Measurements from ENCODE around the gene SLC1A4.
"Not testable (repeated sequence)": the region's sequence is repeated elsewhere in the genome, so short reads cannot be mapped to it uniquely, and the experiment has no call there.

Gene SLC1A4

GRCh38 chr2:64989126-64989981, at the start of gene SLC1A4:
SLC1A4 (plus strand) TSS chr2:64989399; CDS start chr2:64989644, 245 bp downstream.
- DNase-seq: peak; percentile 60

GRCh38 chr2:64941143-64941542, 48.1 kb upstream of the SLC1A4 start:
- DNase-seq: no peak

- DNase-seq: no peak
Observed at GRCh38 chr2:64941801-64942200, 47.4 kb upstream of the SLC1A4 start.

- DNase-seq: no peak
Observed at GRCh38 chr2:64942693-64943092, 46.5 kb upstream of the SLC1A4 start.

- no peak for DNase-seq
Observed at GRCh38 chr2:64943387-64944150, 45.6 kb upstream of the SLC1A4 start.

GRCh38 chr2:64944484-64944883, 44.7 kb upstream of the SLC1A4 start:
- DNase-seq: no peak

- peak; percentile 33 for DNase-seq
Observed at GRCh38 chr2:64945973-64946768, 43.0 kb upstream of the SLC1A4 start.

- no peak for DNase-seq
Observed at GRCh38 chr2:64946769-64947247, 42.4 kb upstream of the SLC1A4 start.

- DNase-seq: no peak
Observed at GRCh38 chr2:64947885-64948284, 41.3 kb upstream of the SLC1A4 start.

- DNase-seq: no peak
Observed at GRCh38 chr2:64950226-64951160, 38.7 kb upstream of the SLC1A4 start.

GRCh38 chr2:64951306-64951953, 37.8 kb upstream of the SLC1A4 start:
- no peak for DNase-seq

- DNase-seq: no peak
Observed at GRCh38 chr2:64952096-64952495, 37.1 kb upstream of the SLC1A4 start.

GRCh38 chr2:64952511-64953482, 36.4 kb upstream of the SLC1A4 start:
- no peak for DNase-seq

GRCh38 chr2:64955467-64955866, 33.7 kb upstream of the SLC1A4 start:
- DNase-seq: no peak

GRCh38 chr2:64957109-64957903, 31.9 kb upstream of the SLC1A4 start:
- no peak for DNase-seq

GRCh38 chr2:64958556-64958955, 30.6 kb upstream of the SLC1A4 start:
- DNase-seq: no peak

- DNase-seq: no peak
Observed at GRCh38 chr2:64960819-64961218, 28.4 kb upstream of the SLC1A4 start.

- DNase-seq: not testable (repeated sequence)
Observed at GRCh38 chr2:64963138-64963537, 26.1 kb upstream of the SLC1A4 start.

GRCh38 chr2:64963719-64964118, 25.5 kb upstream of the SLC1A4 start:
- no peak for DNase-seq
